B cell (primary cell): ENCODE measurements around the gene DEAF1.

Source experiments
- CTCF ChIP-seq: fragments of 200-600 bp; IDR thresholded peaks from one replicate; pipeline ENCODE4 v1.8.0; 2022; ENCODE audit warnings: antibody characterized with exemption, mild to moderate bottlenecking
- EZH2 ChIP-seq: IDR thresholded peaks from 2 replicates; pipeline ENCODE4 v1.6.1; 2012; ENCODE audit warnings: borderline replicate concordance, low read depth, mild to moderate bottlenecking, moderate library complexity, low read length; ENCODE audit not compliant: insufficient read depth, poor library complexity, severe bottlenecking

GRCh38 chr11:729492-730074, 34.6 kb upstream of the DEAF1 start:
- no peak for TF ChIP-seq CTCF
- no peak for TF ChIP-seq EZH2
